H1 (cell line): ENCODE data around the gene MAPK8IP1. TPM values are rescaled to one million over a fixed set of nuclear protein-coding genes. Genes with fewer than 3 reads are reported as not detected.

Source experiments
- CTCF ChIA-PET: fragments of 300-600 bp; sonication (Branson Sonifier 250); formaldehyde crosslinking; loops from one replicate; lab custom pipeline; 2021; ENCODE audit not compliant: partially characterized antibody; lab: Charles Lee
- POLR2A ChIA-PET: fragments of 300-600 bp; sonication (Branson Sonifier 250); formaldehyde crosslinking; loops from one replicate; lab custom pipeline; 2021; ENCODE audit warnings: inconsistent platforms; ENCODE audit not compliant: partially characterized antibody; lab: Charles Lee
- DNase-seq, 2 experiments: peaks; one replicate each; pipeline versions ENCODE4 v3.0.0 to v3.0.0-alpha.2; 2010 to 2022; ENCODE audit warnings: low spot score in 2 of 2, low read depth in 1 of 2, mixed read lengths in 1 of 2
- FAIRE-seq: peaks from 2 replicates; lab custom pipeline; 2011; peaks lifted over from hg19 to GRCh38; lab: Jason Lieb, UNC
- H2AFZ ChIP-seq: 2 replicates; pipeline ENCODE4 v1.8.1; 2012; ENCODE audit warnings: low read length, inconsistent platforms
- H2AK5ac ChIP-seq: 2 replicates; pipeline ENCODE4 v1.6.1; 2013; ENCODE audit warnings: low read depth, low read length
- H2BK120ac ChIP-seq: replicated peaks from 2 replicates; pipeline ENCODE3; 2013; ENCODE audit warnings: low read depth, low read length, inconsistent platforms
- H2BK12ac ChIP-seq: 2 replicates; pipeline ENCODE4 v1.6.1; 2013; ENCODE audit warnings: low read depth, low read length
- H2BK15ac ChIP-seq: 2 replicates; pipeline ENCODE4 v1.6.1; 2013; ENCODE audit warnings: low read length
- H2BK20ac ChIP-seq: 2 replicates; pipeline ENCODE4 v1.6.1; 2013; ENCODE audit warnings: low read length
- H2BK5ac ChIP-seq: 2 replicates; pipeline ENCODE4 v1.6.1; 2013; ENCODE audit warnings: low read depth, low read length
- H3K14ac ChIP-seq: 2 replicates; pipeline ENCODE4 v1.6.1; 2013; ENCODE audit warnings: inconsistent platforms; ENCODE audit not compliant: insufficient read length
- H3K18ac ChIP-seq: 2 replicates; pipeline ENCODE4 v1.6.1; 2013; ENCODE audit warnings: low read length; ENCODE audit errors: extremely low read depth
- H3K23ac ChIP-seq: 2 replicates; pipeline ENCODE4 v1.6.1; 2013; ENCODE audit warnings: inconsistent platforms; ENCODE audit not compliant: insufficient read length
- H3K23me2 ChIP-seq: 2 replicates; pipeline ENCODE4 v1.6.1; 2013; ENCODE audit warnings: low read depth, low read length
- H3K27ac ChIP-seq: 2 replicates; pipeline ENCODE4 v1.6.1; 2011; ENCODE audit warnings: low read depth, low read length, inconsistent platforms
- H3K27me3 ChIP-seq, 4 experiments: replicated peaks in 1 of 4; 1 replicate in 1 of 4; 2 replicates in 3 of 4; pipeline versions ENCODE4 v1.6.1 to v1.8.1; 2011 to 2013; ENCODE audit warnings: low read length in 3 of 4, mild to moderate bottlenecking in 3 of 4, inconsistent platforms in 2 of 4, mixed read lengths in 2 of 4, moderate library complexity in 1 of 4; ENCODE audit not compliant: control insufficient read depth in 3 of 4, insufficient read depth in 3 of 4; ENCODE audit errors: extremely low read depth in 1 of 4
- H3K36me3 ChIP-seq, 4 experiments: 2 replicates each; pipeline versions ENCODE4 v1.6.1 to v1.8.1; 2011 to 2013; ENCODE audit warnings: mild to moderate bottlenecking in 4 of 4, low read length in 3 of 4, moderate library complexity in 2 of 4, control low read depth in 1 of 4, inconsistent platforms in 1 of 4; ENCODE audit not compliant: insufficient read depth in 4 of 4, control insufficient read depth in 2 of 4
- H3K4ac ChIP-seq: replicated peaks from 2 replicates; pipeline ENCODE3; 2013; ENCODE audit warnings: low read length, low read depth, mixed read lengths, inconsistent platforms; ENCODE audit not compliant: insufficient read length
- H3K4me1 ChIP-seq, 4 experiments: replicated peaks in 1 of 4; 1 replicate in 1 of 4; 2 replicates in 3 of 4; pipeline versions ENCODE4 v1.6.1 to v1.8.1; 2011 to 2013; ENCODE audit warnings: low read length in 3 of 4, inconsistent platforms in 2 of 4, mixed read lengths in 1 of 4; ENCODE audit not compliant: insufficient read depth in 4 of 4, control insufficient read depth in 3 of 4
- H3K4me2 ChIP-seq, 2 experiments: 2 replicates each; pipeline versions ENCODE4 v1.6.1 to v1.8.1; 2011 to 2013; ENCODE audit warnings: low read depth in 2 of 2, low read length in 2 of 2, control low read depth in 1 of 2, inconsistent platforms in 1 of 2, mild to moderate bottlenecking in 1 of 2; ENCODE audit not compliant: insufficient read depth in 1 of 2
- H3K4me3 ChIP-seq, 4 experiments: fragments of 200-600, 300-600 bp in 1 of 4; sonication (generic), shearing (Covaris generic), sonication (Bioruptor Twin) in 1 of 4; 2 replicates each; pipeline versions ENCODE4 v1.5.1 to v1.8.1; 2011 to 2016; ENCODE audit warnings: low read length in 4 of 4, low read depth in 3 of 4, control low read depth in 2 of 4, inconsistent platforms in 2 of 4, mild to moderate bottlenecking in 2 of 4, mixed read lengths in 1 of 4, moderate library complexity in 1 of 4; ENCODE audit not compliant: insufficient read depth in 2 of 4; ENCODE audit errors: extremely low read depth in 1 of 4
- H3K56ac ChIP-seq: replicated peaks from 2 replicates; pipeline ENCODE3; 2013; ENCODE audit warnings: low read depth, mild to moderate bottlenecking, mixed read lengths, low read length, inconsistent platforms; ENCODE audit not compliant: insufficient read length
- H3K79me1 ChIP-seq: 2 replicates; pipeline ENCODE4 v1.6.1; 2013; ENCODE audit warnings: low read depth, low read length, control low read depth
- H3K79me2 ChIP-seq, 2 experiments: 2 replicates each; pipeline versions ENCODE4 v1.6.1 to v1.8.1; 2012 to 2013; ENCODE audit warnings: low read length in 2 of 2, mild to moderate bottlenecking in 2 of 2, inconsistent platforms in 1 of 2; ENCODE audit not compliant: insufficient read depth in 2 of 2, control insufficient read depth in 1 of 2
- H3K9ac ChIP-seq, 4 experiments: replicated peaks in 1 of 4; 1 replicate in 1 of 4; 2 replicates in 3 of 4; pipeline versions ENCODE4 v1.6.1 to v1.8.1; 2011 to 2013; ENCODE audit warnings: low read depth in 3 of 4, low read length in 3 of 4, control low read depth in 2 of 4, mild to moderate bottlenecking in 2 of 4, moderate library complexity in 2 of 4, inconsistent platforms in 1 of 4; ENCODE audit errors: extremely low read depth in 1 of 4
- H3K9me3 ChIP-seq, 2 experiments: 2 replicates each; pipeline versions ENCODE4 v1.6.1 to v1.8.1; 2012 to 2013; ENCODE audit warnings: mild to moderate bottlenecking in 2 of 2, moderate library complexity in 2 of 2, control low read depth in 1 of 2, inconsistent platforms in 1 of 2, low read depth in 1 of 2, low read length in 1 of 2, mixed read lengths in 1 of 2; ENCODE audit not compliant: insufficient read depth in 2 of 2
- H4K20me1 ChIP-seq, 2 experiments: replicated peaks in 1 of 2; 2 replicates each; pipeline versions ENCODE3 to v1.8.1; 2011 to 2013; ENCODE audit warnings: inconsistent platforms in 2 of 2, low read length in 2 of 2, mild to moderate bottlenecking in 1 of 2; ENCODE audit not compliant: insufficient read depth in 2 of 2, control insufficient read depth in 1 of 2
- H4K5ac ChIP-seq: 2 replicates; pipeline ENCODE4 v1.6.1; 2013; ENCODE audit warnings: low read length, low read depth, mixed read lengths, inconsistent platforms; ENCODE audit not compliant: insufficient read length
- H4K8ac ChIP-seq: 2 replicates; pipeline ENCODE4 v1.8.0; 2013; ENCODE audit warnings: mild to moderate bottlenecking, moderate library complexity, low read length, inconsistent platforms; ENCODE audit not compliant: insufficient read depth; ENCODE audit errors: extremely low read depth
- H4K91ac ChIP-seq: replicated peaks from 2 replicates; pipeline ENCODE3; 2013; ENCODE audit warnings: low read length, mixed read lengths, inconsistent platforms; ENCODE audit not compliant: insufficient read length
- ASH2L ChIP-seq: fragments of 200-600, 300-600 bp; sonication (generic); IDR thresholded peaks from one replicate; pipeline ENCODE4 v1.7.1; 2017; ENCODE audit warnings: low read length
- GTF2F1 ChIP-seq: IDR thresholded peaks from 2 replicates; pipeline ENCODE4 v1.6.1; 2012; ENCODE audit warnings: low read depth, low read length, improper control_type of control experiment, borderline replicate concordance
- JUN ChIP-seq: IDR thresholded peaks from 2 replicates; pipeline ENCODE4 v1.6.1; 2011; ENCODE audit warnings: low read depth, mild to moderate bottlenecking, improper control_type of control experiment, low read length
- JUND ChIP-seq: IDR thresholded peaks from 2 replicates; pipeline ENCODE4 v1.6.1; 2011; ENCODE audit warnings: mild to moderate bottlenecking, improper control_type of control experiment, low read length
- POLR2A ChIP-seq, 2 experiments: IDR thresholded peaks; 1 replicate in 1 of 2; 2 replicates in 1 of 2; pipeline ENCODE4 v1.6.1; 2011; ENCODE audit warnings: low read depth in 2 of 2, low read length in 2 of 2, mild to moderate bottlenecking in 2 of 2; ENCODE audit errors: control extremely low read depth in 1 of 2
- ZNF274 ChIP-seq: IDR thresholded peaks from 2 replicates; pipeline ENCODE4 v1.7.0; 2012; ENCODE audit warnings: low read length, borderline replicate concordance; ENCODE audit errors: extremely low read depth
- WGBS, 2 experiments: shearing (Covaris generic) in 1 of 2; methylation state at CpG; one replicate each; pipeline versions ENCODE4 v1.1.6 to v1.1.7; 2013 to 2015; ENCODE audit warnings: low lambda C conversion rate in 2 of 2, mixed read lengths in 2 of 2, inconsistent platforms in 1 of 2, low coverage in 1 of 2, missing lambda C conversion rate in 1 of 2; ENCODE audit not compliant: insufficient replicate concordance in 2 of 2, insufficient coverage in 1 of 2, insufficient read length in 1 of 2; ENCODE audit errors: extremely low coverage in 1 of 2, missing lambda C conversion rate in 1 of 2; 5-methylcytosine and 5-hydroxymethylcytosine counted together
- polyA plus RNA-seq, 7 experiments: library from polyadenylated mRNA; depleted of rRNA in 3 of 7; stranded (reverse) in 5 of 7; unstranded in 2 of 7; fragments of >200 nt in 5 of 7; fragments of 200-250 nt in 2 of 7; gene quantifications; 1 replicate in 5 of 7; 2 replicates in 1 of 7; 4 replicates in 1 of 7; pipeline versions ENCODE4 v1.2.1 to v1.2.3, GENCODE V29; 2011 to 2013; ENCODE audit warnings: missing spikeins in 2 of 7, mixed read lengths in 2 of 7
- total RNA-seq: library from RNA; stranded (reverse); fragmentation: NEBNext Ultra II Directional; extraction: Animal tissue kit (Norgen Biotek cat#: 25700); gene quantifications from 2 replicates; pipeline ENCODE4 v1.2.1, GENCODE V29; 2021
- TF ChIP-seq, protein P1 (sequence below), 3 experiments: IDR thresholded peaks; 1 replicate in 2 of 3; 2 replicates in 1 of 3; pipeline versions ENCODE4 v1.5.1 to v1.6.1; 2011; ENCODE audit warnings: low read length in 3 of 3, mild to moderate bottlenecking in 3 of 3, inconsistent platforms in 2 of 3, low read depth in 1 of 3, moderate library complexity in 1 of 3; ENCODE audit not compliant: insufficient read depth in 1 of 3; ENCODE audit errors: control extremely low read depth in 1 of 3

The MAPK8IP1 gene
- total and polyA plus RNA-seq, 2 of the 8 experiments (the other 6 are each of a cell fraction or from before 2014, with no cell fraction given) = 32.4 to 40.1 TPM

DNA sequence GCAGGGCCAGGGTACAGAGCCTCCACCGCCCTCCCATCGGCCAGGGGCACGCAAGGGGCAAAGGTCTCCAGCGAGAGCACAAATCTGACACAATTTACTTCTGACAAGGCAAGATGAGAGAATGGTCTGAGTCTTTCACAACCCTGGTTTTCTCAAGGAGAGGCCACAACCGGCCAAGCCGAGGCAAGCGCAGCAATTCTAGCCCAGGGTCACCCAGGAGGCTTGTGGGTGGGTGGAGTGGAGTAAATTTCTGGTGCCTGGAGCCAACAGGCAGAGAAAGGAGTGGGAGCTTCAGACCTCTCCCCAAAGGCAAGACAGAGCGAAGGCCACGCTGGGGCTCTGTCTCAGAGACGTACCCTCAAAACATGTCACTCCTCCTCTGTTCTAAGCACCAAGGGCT lies 46.3 kb downstream of the MAPK8IP1 start:
- Histone ChIP-seq H3K27ac (no peak overlapping the region), H2AK5ac (no peak overlapping the region), H3K4me2 (no peak overlapping the region), H4K5ac (no peak overlapping the region), H3K27me3 (no peaks in the 10 kb centered on the region), H3K56ac (no peak overlapping the region), H3K79me2 (no peaks in the 10 kb centered on the region), H3K18ac (no peak overlapping the region), H3K9ac (no peak overlapping the region), H3K79me1 (peaks cover 2% of the 10 kb centered on the region; the same call in 1 of the 2 replicates), H3K36me3 (peaks cover 9 to 44% (median 28%) of the 10 kb centered on the region in 4 experiments), H2BK5ac (0 out of 2 replicates have a peak overlapping the region, but pooled peaks have one; percentile 24), H2BK120ac (no peak overlapping the region), H3K14ac (no peak overlapping the region), H3K4me3 (no peak overlapping the region), H2BK20ac (no peak overlapping the region), H3K4ac (no peak overlapping the region), H3K23me2 (no peaks in the 10 kb centered on the region), H4K91ac (no peak overlapping the region), H4K8ac (no peak overlapping the region), H2AFZ (no peak overlapping the region), H2BK15ac (no peak overlapping the region), H4K20me1 (peaks cover 0 to 5% of the 10 kb centered on the region in 2 experiments), H3K4me1 (no peaks in the 10 kb centered on the region), H3K9me3 (no peaks in the 10 kb centered on the region), H2BK12ac (no peak overlapping the region), H3K23ac (no peak overlapping the region)
- DNase-seq (no peak), FAIRE-seq (no peak)
- 86% methylated on average over 10 of the region's 10 CpGs; no CpG with 5 or more reads in 1 of the 2 experiments for WGBS, 2 experiments
- ChIA-PET POLR2A (interaction anchor here (0.6 to 13.6 kb wide), 6 partner anchors 8 to 135 kb away, joined by 3 to 115 read pairs (median 4); partner anchors contain the start of genes LARGE2 and PEX16), CTCF (interaction anchor here (0.6 to 1.8 kb wide), 4 partner anchors 33 to 74 kb away, joined by 3 to 11 read pairs (median 4); no protein-coding TSS in a partner anchor)
- TF ChIP-seq, protein P1, sequence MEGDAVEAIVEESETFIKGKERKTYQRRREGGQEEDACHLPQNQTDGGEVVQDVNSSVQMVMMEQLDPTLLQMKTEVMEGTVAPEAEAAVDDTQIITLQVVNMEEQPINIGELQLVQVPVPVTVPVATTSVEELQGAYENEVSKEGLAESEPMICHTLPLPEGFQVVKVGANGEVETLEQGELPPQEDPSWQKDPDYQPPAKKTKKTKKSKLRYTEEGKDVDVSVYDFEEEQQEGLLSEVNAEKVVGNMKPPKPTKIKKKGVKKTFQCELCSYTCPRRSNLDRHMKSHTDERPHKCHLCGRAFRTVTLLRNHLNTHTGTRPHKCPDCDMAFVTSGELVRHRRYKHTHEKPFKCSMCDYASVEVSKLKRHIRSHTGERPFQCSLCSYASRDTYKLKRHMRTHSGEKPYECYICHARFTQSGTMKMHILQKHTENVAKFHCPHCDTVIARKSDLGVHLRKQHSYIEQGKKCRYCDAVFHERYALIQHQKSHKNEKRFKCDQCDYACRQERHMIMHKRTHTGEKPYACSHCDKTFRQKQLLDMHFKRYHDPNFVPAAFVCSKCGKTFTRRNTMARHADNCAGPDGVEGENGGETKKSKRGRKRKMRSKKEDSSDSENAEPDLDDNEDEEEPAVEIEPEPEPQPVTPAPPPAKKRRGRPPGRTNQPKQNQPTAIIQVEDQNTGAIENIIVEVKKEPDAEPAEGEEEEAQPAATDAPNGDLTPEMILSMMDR (IDR thresholded peaks at IDR 0.05; ENCODE audit: control extremely low read depth in 1 of 3, insufficient read depth in 1 of 3, low read depth in 1 of 3, low read length in 3 of 3) = no peak
- TF ChIP-seq ASH2L (no peak), JUND (no peak), GTF2F1 (no peak), JUN (no peak), ZNF274 (no peak), POLR2A (IDR thresholded peaks at IDR 0.05; ENCODE audit: control extremely low read depth in 1 of 2, low read depth in 2 of 2, low read length in 2 of 2) (no peak)
